ENCODE results near the gene AP2S1.
"Not testable (repeated sequence)": the region's sequence is repeated elsewhere in the genome, so short reads cannot be mapped to it uniquely, and the experiment has no call there.

The AP2S1 gene

DNA sequence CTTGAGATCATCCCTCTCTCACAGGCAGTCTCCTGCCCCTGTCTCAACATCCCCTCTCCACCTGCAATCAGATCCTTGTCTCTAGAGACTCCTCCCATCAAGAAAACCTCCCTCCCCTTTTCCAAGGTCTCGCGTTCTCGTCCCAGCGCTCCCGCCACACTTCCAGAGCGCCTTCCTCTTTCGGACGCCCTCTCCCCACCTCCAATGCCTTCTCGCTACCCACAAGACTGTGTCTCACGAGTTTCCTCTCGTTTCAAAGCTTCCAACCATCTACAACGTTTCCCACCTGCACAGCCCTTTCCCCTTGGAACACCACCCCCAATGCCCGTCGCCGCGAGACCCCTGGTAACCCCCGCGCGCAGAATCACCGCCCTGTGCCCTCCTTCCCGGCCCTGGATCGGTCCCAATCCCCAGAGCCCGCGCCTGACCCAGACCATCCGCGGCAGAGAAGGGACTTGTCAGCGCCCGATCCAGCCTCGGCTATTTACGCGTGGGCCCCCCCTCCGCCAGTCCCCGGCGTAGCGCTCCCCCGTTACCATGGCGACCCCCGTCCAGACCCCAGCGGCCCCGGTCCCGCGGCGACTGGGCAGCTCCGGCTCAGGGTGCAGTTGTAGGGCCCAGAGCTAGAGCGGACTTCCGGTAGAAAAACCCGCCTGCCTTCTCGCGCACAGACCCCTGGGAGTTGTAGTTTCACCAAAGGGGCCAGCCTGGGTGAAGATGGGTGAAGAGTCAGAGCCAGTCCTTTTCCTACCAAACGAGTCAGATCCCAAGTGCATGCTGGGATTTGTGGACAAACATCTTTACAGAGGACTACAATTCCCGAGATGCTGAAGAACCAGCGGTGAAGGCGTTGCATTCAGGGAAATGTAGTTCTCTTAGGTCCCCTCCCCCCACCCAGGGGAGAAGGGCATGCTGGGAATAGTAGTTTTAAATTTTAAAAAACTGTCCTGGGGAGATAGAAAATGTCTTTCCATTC is at the start of gene AP2S1:
Gene AP2S1, minus strand, starts transcription at position 619 of the 976 bp plus-strand sequence. Its CDS starts 80 bp downstream, at position 539.
- DNase-seq = peak; percentile 99

GRCh38 chr19:46900341-46900740 is 49.7 kb upstream of the AP2S1 start:
- DNase-seq = no peak

GRCh38 chr19:46898731-46899130 is 48.1 kb upstream of the AP2S1 start:
- DNase-seq = no peak

DNA sequence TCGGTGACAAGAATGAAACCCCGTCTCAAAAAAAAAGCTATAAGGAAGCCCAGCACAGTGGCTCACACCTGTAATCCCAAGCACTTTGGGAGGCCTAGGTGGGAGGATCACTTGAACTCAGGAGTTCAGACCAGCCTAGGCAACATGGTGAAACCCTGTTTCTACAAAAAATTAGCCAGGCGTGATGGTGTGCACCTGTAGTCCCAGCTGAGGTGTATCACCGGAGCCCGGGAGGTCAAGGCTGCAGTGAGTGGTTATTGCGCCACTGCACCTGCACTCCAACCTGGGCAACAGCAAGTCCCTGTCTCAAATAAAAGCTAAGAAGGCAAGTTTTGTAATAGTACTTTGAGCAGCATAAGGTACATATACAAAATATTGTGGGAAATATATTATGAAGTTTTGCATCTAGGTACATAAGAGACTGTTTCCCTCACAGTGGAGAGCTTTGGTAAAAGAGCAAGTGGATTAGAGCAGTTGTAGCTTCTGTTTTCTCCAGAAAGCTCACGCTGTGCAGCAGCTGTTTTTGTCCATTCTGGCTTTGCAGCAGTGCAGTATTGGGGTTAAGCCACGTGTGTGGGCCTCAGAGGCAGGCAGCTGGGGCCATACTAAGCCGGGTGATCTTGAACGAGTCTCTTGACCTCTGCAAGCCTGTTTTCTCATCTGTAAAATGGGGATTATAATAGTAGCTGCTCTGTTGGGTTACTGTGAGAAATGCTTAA is 45.6 kb upstream of the AP2S1 start:
- no peak for DNase-seq

DNA sequence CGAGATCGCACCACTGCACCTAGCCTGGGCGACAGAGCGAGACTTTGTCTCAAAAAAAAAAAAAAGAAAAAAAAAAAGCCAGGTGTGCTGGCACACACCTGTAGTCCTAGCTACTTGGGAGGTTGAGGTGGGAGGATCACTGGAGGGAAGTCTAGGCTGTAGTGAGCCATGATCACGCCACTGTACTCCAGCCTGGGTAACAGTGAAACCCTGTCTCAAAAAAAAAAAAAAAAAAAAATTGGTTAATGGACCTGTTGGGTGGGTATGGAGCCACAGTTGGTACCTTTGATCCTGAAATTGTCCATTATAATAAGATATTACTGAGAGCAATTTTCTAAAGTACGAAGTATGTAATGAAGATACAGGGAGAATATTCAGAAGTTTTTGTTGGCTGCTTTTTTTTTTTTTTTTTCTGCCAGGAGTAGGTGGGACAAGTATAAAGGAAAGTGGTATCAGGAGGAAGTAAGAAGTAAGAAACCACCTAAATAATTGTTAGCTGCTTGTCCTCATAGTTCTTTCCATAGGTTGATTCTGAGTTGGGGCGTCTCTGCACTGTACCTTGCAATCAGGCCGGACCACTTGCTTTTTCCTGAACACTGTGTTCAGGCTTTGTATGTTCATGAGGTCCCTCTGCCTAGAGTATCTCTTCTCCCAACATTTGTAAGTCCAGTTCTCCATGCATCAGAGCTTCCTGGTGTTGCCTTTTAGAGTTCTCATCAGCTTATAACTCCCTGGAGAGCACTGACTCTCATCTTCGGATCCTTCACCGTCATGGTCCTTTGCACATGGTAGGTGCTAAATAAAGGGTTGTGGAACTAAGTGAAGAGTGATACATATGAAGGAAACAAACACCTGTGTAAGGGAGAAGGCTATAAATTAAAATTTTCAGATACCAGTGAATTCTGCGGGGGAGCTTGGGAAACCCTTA is 41.9 kb upstream of the AP2S1 start:
- no peak for DNase-seq

GRCh38 chr19:46890423-46891170 is 40.0 kb upstream of the AP2S1 start:
- DNase-seq = no peak

- no peak for DNase-seq
These were observed 36.7 kb upstream of the AP2S1 start for GRCh38 chr19:46887240-46887782.

DNA sequence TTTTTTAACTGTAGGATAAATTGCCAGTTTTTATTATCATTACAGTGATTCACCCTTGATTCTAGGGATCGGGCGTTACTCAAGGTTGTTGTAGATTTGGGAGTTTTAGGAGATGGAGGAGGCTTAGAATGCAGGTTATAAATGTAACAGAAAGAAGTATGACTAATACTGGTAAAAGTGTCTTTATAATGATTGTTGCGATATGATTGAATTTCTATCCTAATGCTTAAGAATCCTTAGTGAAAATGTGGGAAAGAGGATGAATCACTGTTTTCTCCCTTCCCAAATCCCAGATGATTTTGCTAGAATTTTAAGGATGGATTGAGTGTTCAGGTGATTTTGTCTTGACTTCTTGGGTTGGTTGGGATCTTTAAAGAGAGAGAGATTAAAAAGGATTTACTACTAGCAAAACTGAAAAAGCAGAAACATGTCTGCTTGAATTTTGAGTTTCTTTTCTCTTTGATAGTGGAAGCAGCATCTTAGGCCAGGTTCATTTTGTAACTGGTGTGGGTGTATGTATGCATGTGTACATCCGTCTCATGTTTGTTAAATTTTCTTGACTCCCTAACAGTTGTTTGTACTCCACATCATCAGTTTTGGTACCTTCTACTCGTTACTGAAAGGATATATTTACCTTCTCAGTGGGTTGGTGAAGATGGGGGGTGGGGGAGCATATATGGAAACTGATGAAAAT is 36.0 kb upstream of the AP2S1 start:
- no peak for DNase-seq

- no peak for DNase-seq
These were observed 34.8 kb upstream of the AP2S1 start for GRCh38 chr19:46885411-46885810.

- DNase-seq = not testable (repeated sequence)
These were observed 32.1 kb upstream of the AP2S1 start for GRCh38 chr19:46882751-46883150.

DNA sequence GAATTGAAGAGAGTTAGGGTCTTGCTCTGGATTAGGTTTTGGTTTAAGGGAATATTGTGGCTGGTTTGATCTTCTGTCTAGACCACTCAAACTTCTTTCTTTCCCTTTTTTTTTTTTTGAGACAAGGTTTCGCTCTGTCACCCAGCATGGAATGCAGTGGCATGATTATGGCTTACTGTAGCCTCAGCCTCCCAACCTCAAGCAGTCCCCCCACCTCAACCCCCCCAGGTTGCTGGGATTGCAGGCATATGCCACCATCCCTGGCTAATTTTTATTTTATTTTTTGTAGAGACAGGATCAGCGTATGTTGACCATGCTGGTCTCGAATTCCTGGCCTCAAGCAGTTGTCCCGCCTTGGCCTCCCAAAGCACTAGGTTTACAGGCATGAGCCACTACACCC is 31.4 kb upstream of the AP2S1 start:
- DNase-seq = no peak

DNA sequence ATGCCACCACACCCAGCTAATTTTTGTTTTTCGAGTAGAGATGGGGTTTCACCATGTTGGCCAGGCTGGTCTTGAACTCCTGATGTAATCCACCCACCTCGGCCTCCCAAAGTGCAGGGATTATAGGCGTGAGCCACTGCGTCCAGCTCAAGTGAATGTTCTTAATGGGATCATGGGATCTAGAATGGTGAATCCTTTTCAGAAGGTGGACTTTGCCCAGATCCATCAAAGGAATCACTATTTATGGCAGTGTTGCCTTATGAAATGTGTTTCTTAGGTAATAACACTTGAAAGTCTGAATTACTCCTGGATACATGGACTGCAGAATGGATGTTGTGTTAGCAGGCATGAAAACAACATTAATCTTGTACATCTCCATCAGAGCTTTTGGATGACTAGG is 30.4 kb upstream of the AP2S1 start:
- DNase-seq = no peak

DNA sequence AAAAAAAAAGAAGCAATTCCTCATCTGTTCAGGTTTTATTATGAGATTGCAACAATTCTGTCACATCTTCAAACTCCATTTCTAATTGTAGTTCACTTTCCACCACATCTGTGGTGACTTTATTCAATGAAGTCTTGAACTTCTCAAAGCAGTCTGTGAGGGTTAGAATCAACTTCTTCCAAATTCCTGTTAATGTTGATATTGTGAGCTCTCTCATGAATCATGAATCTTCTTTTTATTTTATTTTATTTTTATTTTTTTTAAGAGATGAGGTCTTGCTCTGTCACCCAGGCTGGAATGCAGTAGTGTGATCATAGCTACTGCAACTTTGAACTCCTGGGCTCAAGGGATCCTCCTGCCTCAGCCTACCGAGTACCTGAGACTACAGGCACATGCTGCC is 29.8 kb upstream of the AP2S1 start:
- DNase-seq = no peak

- DNase-seq = no peak
These were observed 28.1 kb upstream of the AP2S1 start for GRCh38 chr19:46878613-46879375.

DNA sequence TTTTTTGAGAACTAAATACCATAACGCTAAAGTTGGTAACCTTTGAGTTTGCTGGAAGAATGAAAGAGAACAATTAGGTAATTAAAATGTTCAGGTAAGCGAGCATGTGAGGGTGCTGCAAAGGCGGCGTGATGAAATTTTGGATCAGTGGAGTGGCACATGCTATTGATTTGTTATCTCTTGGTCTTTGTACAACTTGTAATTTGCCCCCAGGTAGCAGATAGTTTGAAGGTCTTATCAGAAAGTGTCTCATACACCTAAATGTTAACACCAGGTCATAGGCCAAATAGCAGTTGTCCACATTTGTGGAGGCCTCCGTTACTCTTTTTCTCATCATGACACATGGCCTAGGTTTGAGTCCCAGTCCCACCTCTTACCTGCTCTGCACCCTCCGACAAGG is 25.0 kb upstream of the AP2S1 start:
- DNase-seq = no peak

DNA sequence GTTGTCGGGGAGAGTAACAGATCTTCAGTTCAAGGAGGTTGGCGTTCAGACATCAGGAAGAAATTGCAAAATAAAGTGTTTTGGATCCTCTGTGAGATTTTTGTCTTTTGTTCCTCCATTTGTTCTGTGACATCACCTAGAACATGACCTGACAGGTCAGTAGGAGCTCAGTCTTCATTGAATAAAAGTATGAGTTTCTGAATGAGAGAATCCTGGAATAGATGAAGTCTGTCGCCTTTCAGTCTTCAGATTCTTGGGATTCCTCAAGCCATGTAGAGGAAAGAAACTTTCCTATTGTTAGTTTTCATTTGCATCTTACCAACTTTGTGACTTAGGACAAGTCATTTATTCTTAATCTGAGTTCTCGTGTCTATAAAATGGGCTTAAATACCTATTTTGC is 24.6 kb upstream of the AP2S1 start:
- no peak for DNase-seq

DNA sequence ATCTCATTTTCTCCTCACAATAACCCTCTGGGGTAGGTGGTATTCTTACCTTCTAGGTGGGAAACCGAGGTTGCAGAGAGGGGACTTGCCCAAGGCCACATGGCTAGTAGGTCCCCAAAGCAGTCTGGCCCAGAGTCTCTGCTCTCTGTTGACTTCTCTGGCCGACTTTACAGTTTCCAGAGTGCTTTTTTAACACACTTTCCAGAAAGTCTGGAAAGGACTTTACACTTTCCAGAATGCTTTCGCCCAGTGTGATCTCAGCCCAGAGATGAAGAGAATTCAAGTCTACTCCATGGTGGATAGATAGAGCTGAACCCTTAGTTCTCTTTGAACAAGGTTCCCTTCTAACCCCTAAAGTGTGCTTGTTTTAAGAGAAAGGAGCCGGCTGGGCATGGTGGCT is 22.3 kb upstream of the AP2S1 start:
- no peak for DNase-seq

DNA sequence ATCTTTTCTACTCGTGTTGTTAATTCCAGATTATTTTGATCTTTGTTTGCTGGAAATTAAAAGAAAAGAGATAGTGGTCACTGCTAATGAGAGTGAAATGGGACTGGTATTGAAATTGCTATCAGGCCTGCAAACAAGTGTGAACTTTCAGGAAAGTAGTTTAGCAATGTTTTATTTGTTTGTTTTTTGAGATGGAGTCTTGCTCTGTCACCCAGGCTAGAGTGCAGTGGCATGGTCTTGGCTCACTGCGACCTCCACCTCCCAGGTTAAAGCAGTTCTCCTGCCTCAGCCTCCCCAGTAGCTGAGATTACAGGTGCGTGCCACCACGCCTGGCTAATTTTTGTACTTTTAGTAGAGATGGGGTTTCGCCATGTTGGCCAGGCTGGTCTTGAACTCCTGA is 20.5 kb upstream of the AP2S1 start:
- DNase-seq = not testable (repeated sequence)

DNA sequence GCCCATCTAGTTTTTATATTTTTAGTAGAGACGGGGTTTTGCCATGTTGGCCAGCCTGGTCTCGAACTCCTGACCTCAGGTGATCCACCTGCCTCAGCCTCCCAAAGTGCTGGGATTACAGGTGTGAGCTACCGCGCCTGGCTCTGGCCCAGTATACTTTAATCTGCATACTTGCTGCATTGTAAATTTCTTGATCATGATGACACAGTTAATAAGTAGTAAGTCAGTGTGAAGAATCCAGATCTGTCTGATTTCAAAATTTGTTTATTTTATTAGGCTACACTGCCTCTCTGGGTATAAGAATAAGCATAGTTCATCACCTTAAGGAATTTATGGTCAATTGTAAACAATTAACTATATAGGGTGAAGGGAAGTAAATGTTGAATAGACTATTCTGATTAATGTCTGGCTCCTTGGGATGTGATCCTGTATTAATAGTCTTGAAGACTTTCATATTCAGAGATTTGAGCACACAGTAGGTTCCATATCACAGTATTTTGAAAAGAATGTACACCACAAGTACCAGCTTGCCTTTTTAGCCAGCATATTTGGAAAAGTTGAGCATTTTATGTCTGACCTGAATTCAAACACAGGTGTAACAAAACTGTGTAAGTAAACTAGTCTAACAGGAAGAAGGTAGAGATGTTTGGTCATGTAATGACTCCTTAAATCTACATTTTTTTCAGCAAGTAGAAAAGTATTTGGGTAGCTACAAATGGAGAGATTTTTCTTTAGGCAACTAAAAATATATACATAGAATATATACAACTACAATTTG is 17.6 kb upstream of the AP2S1 start:
- no peak for DNase-seq

DNA sequence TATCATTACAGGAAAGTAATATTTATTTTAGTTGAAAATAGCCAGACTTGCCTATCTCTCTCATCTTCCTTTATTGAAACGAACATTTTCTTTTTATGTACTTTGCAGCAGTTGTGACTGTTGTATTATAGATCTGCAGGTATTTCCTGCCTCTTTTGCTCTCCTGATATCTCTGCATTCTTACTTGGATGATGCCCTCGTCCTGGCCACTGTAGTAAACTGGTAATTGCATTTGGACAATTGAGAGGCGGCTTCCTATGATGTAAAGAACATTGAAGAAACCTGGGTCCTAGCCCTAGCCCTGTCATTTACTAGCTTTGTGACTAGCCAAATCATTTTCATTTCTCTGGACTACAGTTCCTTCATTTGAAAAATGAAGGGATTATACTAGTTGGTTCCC is 16.5 kb upstream of the AP2S1 start:
- no peak for DNase-seq
